NCI-H82 treated with DMSO at 0.1 percent for 48 hours (cell line): ENCODE measurements around the gene MAP3K6.

Experiments used
- DNase-seq: peaks from one replicate; lab custom pipeline; 2025; ENCODE audit not compliant: unreplicated experiment; lab: John Stamatoyannopoulos, UW

MAP3K6 gene

DNA sequence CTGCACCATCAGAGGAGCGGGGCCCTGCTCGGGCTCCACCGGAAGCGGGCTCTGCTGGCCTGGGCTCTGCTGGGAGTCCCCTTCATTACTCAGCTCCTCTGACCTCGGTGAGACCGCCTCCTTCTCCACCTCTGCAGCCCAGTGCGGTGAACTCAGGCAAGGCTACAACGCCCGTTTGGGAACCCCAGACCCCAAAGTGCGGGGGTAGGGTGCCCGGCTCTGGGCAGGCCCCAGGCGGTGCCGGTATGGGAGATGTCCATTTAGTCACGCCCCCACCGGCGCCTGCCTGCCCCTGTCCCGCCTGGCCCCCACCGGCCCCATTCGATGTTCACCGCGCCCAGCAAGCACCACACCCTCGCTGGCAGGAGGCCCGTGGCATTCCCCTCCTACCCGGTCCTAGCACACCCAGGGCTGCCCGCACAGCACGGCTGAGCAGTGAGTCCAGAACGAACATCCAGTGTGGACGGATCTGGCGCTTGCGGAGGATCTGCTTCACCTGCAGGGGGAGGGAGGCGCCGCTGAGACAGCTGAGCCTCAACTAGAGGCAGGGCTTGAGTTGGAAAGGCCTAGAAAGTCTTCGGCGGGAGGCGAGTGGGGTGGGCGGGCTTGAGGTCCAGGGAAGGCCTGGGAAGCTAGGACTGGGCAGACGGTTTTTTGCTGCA, 10.0 kb downstream of the MAP3K6 start:
- DNase-seq = no peak

GRCh38 chr1:27356277-27356618, 10.5 kb downstream of the MAP3K6 start:
- DNase-seq = no peak

GRCh38 chr1:27355683-27356082, 11.1 kb downstream of the MAP3K6 start:
- DNase-seq = no peak

DNA sequence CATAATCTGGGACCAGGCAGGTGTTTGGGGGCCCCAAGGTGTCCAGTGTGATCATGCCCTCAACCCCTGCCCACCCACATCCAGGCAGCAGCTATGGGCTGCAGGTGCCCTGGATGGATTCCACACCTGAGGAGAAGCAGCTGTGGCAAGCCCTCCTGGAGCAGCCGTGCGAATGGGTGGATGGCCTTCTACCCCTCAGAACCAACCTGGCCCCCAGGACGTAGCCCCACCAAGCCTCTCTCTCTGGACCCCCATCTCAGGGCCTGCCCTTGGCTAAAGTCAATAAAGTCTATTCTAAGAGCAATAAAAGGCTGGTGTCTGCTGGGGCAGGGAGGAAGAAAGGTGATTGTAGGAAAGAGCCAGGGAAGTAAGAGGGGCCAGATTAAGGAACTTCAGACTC, 13.1 kb downstream of the MAP3K6 start:
- DNase-seq = no peak

DNA sequence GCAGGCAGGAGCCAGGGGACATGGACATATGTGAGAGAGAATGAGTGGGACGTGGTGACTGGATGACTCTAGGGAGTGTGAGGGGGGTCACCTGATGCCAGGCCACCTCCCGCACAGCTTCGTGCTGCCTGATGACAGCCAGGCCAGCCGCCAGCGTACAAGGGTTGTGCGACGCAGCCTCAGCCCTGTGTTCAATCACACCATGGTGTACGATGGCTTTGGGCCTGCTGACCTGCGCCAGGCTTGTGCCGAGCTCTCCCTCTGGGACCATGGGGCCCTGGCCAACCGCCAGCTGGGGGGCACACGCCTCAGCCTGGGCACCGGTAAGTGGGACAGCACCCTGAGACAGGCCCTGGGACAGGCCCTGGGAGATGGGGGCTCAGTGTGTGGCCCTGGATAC, 13.6 kb downstream of the MAP3K6 start:
- no peak for DNase-seq

DNA sequence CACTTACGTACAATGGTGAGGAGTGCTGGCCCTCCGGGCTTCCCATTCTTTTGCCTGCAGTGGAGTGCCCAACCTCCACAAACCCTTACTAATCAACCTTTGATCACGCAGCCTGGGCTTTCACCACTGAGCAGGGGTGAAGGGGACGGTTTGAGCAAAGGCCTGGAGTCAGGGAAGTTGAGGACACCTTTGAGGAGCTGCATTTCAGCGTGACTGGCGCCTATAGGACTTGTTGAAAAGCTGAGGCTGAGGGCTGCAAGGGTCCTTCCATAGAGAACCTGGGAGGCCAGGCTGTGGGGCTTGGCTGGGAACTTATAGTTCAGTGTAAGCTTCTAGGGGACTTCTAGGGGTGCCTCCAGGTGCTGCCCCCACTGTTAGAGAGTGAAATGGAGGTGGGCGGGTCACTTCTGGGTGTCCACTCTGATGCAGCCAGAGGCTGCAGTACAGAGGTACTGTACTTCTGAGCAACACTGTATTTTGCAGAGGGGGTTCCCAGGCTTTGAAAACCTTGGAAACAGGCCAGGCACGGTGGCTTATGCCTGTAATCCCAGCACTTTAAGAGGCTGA, 15.1 kb downstream of the MAP3K6 start:
- peak; percentile 43 for DNase-seq

- peak; percentile 46 for DNase-seq
These were observed 15.9 kb downstream of the MAP3K6 start for GRCh38 chr1:27350663-27351540.

GRCh38 chr1:27349784-27350662, 16.7 kb downstream of the MAP3K6 start:
- DNase-seq = peak; percentile 41

- peak; percentile 55 for DNase-seq
These were observed 17.6 kb downstream of the MAP3K6 start for GRCh38 chr1:27348861-27349783.

DNA sequence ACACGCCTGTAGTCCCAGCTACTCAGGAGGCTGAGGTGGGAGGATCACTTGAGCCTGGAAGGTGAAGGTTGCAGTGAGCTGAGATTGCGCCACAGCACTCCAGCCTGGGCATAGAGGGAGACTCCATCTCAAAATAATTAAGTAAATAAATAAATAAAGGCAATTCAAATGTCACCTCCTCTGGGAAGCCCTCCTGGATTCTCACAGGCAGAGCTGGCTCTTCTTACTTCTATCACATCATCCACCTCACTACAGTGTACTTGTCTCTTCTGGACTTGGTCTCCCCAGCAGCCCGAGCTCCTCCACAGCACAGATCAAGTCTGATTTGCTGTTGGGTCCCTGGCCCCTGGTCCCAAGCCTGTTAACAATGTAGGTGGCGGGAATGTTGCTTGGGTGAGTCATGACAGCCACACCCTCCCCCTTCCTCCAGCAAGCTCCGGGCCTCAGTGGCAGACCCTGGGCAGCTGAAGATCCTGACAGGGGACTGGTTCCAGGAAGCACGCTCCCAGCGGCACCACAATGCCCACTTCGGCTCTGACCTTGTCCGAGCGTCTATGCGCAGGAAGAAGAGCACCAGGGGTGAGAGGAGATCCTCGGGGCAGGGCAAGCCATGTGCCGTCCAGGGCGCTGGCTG, 19.7 kb downstream of the MAP3K6 start:
- DNase-seq = no peak

DNA sequence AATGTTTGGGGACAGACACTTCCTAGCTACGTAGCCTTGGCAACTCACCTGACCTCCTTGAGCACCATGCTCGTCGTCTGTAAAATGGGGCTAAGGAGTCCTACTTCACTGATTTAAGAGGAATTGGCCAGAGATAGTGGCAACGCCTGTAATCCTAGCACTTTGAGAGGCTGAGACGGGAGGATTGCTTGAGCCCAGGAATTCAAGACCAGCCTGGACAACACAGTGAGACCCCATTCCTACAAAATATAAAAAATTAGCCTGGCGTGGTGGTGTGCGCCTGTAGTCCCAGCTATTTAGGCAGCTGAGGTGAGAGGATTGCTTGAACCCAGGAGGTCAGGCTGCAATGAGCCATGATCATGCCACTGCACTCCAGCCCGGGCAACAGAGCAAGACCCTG, 20.4 kb downstream of the MAP3K6 start:
- no peak for DNase-seq

- DNase-seq = no peak
These were observed 21.5 kb downstream of the MAP3K6 start for GRCh38 chr1:27345272-27345671.

DNA sequence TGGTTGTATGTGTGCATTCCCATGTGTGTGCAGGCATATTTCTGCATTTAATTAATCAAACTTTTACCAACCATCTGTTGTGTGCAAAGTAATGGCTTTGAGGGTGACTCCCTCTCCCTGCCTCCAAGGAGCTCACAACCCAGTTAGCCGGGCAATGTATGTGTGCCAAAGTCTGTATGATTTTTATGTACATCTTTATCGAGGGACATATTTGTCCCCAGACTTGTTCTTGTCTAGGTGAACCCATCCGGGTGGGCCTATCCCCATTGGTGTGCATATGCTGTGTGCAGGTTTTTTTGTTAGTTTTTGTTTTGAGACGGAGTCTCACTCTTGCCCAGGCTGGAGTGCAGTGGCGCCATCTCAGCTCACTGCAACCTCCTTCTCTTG, 23.1 kb downstream of the MAP3K6 start:
- no peak for DNase-seq

GRCh38 chr1:27342778-27343638, 23.8 kb downstream of the MAP3K6 start:
- DNase-seq = peak; percentile 3

DNA sequence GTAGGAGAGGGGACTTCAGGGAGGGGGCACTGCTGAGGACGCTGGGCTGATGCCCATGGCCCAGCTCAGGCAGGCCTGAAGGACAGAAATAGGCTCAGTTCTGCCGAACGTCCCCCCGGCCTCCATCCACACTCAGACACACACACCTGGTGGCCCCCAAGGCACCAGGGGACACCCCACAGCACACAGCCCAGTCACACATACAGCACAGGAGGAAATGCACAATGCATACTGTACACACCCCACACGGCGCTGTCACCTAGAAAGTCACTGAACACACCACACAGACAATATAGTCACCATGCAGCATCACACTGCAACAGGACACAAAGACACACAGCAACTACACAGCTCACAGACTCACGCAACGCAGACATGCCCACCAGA, 24.4 kb downstream of the MAP3K6 start:
- DNase-seq = no peak

DNA sequence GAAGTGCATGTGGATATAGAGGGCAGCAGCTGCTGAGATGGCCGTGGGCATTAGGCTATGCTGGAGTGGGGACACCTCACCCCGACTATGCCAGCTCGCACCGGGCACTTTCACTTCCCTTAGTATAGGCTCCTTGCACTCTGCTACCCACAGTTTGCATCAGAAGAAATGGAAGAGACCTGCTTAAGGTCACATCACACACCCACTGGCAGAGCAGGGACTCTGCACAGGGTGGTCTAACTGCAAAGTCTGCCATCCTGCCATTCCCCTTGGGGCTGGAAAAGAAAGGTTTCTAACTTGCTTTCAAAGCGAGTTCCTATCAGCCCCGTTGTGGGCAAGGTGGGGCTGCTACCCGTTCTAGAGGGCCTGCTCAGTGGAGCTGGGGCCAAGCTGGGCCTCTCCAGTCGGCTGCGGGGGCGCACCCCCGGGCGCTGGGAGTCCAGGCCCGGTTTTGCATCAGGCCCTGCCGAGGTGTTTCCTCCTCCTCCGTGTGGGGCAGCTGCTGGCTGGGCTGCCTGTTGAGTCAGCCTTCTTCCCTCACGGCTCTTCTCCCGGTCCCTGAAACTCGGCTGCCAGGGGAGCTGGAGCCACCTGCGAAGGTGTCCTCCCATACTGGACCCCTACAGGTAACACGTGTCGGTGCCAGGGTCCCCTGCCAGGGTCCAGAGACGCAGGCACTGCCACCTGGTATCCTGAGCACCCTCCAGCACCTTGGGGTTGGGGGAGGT, 25.1 kb downstream of the MAP3K6 start, which contains the start of gene SYTL1:
TSS of gene SYTL1 (plus strand) at position 498 of the 728 bp plus-strand sequence. CDS start 3,313 bp downstream, outside the sequence.
- peak; percentile 7 for DNase-seq

DNA sequence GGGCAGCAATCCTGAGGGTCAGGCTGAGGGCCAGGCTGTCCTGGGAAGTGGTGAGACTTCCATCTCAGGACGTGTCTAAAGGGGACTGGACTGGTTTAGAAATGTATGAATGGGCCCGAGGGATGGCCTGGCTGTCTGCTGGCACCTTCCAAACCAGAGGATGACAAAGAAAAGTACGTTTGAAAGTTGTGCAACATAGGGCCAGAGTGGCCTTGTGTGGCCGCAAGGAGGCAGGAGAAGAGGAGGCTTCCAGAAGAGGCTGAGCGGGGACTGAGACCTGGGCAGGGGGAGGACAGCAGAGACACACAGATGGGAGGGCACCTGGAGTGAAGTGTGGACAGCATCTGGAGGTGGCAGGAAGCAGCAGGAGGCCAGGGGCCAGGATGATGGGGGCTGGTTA, 27.5 kb downstream of the MAP3K6 start:
- DNase-seq = no peak

GRCh38 chr1:27338751-27339150, 28.0 kb downstream of the MAP3K6 start:
- no peak for DNase-seq
